ENCODE data around the gene ITPA. TPM values are rescaled to one million over a fixed set of nuclear protein-coding genes. Genes with fewer than 3 reads are reported as not detected.

ITPA gene
- total RNA-seq, 1 experiment from 2014 or later: 77.3 TPM

DNA sequence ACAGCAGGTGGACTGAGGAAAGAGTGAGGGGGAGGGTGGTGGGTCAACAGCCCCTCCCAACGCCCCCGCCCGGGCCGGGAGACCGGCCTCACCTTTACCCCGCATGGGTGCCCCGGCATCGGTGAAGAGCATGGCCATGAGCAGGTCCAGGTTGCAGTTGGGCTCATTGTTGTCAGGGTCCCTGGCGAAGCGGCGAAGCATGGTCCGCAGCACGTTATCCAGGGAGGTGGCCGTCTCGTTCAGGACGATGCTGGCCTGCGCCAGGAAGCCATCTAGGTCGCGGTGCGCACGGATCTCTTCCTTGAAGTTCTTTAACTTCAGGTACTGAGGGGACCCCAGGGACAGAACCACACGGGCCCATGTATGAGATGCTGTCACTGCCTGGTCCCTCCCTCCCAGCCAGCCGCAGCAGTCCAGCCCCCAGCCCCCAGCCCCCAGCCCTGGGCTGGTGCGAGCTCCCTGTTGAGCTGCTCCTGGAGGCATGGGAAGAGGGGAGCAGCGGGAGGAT, 24.7 kb downstream of the ITPA start:
- intact Hi-C loops (cut with micrococcal nuclease): no loop called here
- POLR2A ChIA-PET: no interaction called here

GRCh38 chr20:3235666-3236324, 26.5 kb downstream of the ITPA start:
- Histone ChIP-seq H3K27ac (ENCODE audit: low read depth, low read length) (peak overlapping the region; percentile 11; the same call in 1 of the 2 replicates), H3K9me2 (ENCODE audit: insufficient read depth) (no peaks in the 10 kb centered on the region), H3K36me3 (ENCODE audit: control insufficient read depth in 1 of 2, insufficient read depth in 2 of 2, low read length in 2 of 2) (peaks cover 0 to 6% of the 10 kb centered on the region in 2 experiments; a peak in 2 of 4 replicates), H3K79me2 (ENCODE audit: insufficient read depth, low read length) (no peaks in the 10 kb centered on the region), H3K27me3 (ENCODE audit: insufficient read depth, low read length) (no peaks in the 10 kb centered on the region), H3K9me3 (ENCODE audit: control insufficient read depth in 1 of 2, insufficient read depth in 1 of 2, low read depth in 1 of 2, low read length in 2 of 2) (no peaks in the 10 kb centered on the region), H3K9ac (ENCODE audit: low read length) (no peak overlapping the region), H3K4me3 (replicated peaks in 1 of 2; ENCODE audit: low read depth in 1 of 2, low read length in 2 of 2) (no peak overlapping the region), H2AFZ (ENCODE audit: low read depth, low read length, poor library complexity, severe bottlenecking) (no peak overlapping the region), H4K20me1 (ENCODE audit: insufficient read depth) (no peaks in the 10 kb centered on the region), H3K4me1 (ENCODE audit: control insufficient read depth in 1 of 2, insufficient read depth in 2 of 2, low read length in 2 of 2) (peaks cover 25 to 42% of the 10 kb centered on the region in 2 experiments), H3K4me2 (ENCODE audit: low read length) (peak overlapping the region; percentile 50)
- DNase-seq (ENCODE audit: low read depth, low spot score) (no peak), ATAC-seq (peak; percentile 42)
- TF ChIP-seq SP1 (IDR thresholded peaks at IDR 0.05; ENCODE audit: low read depth): no peak
- TF ChIP-seq POLR2AphosphoS5 (IDR thresholded peaks at IDR 0.05; ENCODE audit: low read depth, low read length): no peak
- TF ChIP-seq ZFX (IDR thresholded peaks at IDR 0.05): no peak
- peak; percentile 89 for TF ChIP-seq JUND (IDR thresholded peaks at IDR 0.05)
- TF ChIP-seq, protein P1, sequence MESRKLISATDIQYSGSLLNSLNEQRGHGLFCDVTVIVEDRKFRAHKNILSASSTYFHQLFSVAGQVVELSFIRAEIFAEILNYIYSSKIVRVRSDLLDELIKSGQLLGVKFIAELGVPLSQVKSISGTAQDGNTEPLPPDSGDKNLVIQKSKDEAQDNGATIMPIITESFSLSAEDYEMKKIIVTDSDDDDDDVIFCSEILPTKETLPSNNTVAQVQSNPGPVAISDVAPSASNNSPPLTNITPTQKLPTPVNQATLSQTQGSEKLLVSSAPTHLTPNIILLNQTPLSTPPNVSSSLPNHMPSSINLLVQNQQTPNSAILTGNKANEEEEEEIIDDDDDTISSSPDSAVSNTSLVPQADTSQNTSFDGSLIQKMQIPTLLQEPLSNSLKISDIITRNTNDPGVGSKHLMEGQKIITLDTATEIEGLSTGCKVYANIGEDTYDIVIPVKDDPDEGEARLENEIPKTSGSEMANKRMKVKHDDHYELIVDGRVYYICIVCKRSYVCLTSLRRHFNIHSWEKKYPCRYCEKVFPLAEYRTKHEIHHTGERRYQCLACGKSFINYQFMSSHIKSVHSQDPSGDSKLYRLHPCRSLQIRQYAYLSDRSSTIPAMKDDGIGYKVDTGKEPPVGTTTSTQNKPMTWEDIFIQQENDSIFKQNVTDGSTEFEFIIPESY (IDR thresholded peaks at IDR 0.05; ENCODE audit: extremely low read depth, insufficient replicate concordance, low read length): no peak
- peak; percentile 98 for TF ChIP-seq FOSL1 (IDR thresholded peaks at IDR 0.05; ENCODE audit: low read depth)
- no peak for TF ChIP-seq YY1 (IDR thresholded peaks at IDR 0.05; ENCODE audit: extremely low read depth, insufficient replicate concordance, low read depth, low read length)
- RAD21 ChIA-PET (ENCODE audit: low non-redundant PET in 1 of 2, low total read pairs in 2 of 2, uncharacterized antibody in 2 of 2, unreplicated experiment in 2 of 2): no interaction called here
- POLR2A ChIA-PET: no interaction called here
- CTCF ChIA-PET: no interaction called here
- BruUV-seq (replicated peaks): no TSS peak
- intact Hi-C loops (cut with micrococcal nuclease): no loop called here

More for the DNA sequence above, 24.7 kb downstream of the ITPA start:
- no peak for ATAC-seq
- Histone ChIP-seq H3K27ac (ENCODE audit: low read depth, low read length) (no peak overlapping the region), H3K27me3 (ENCODE audit: insufficient read depth, low read length) (no peaks in the 10 kb centered on the region), H4K20me1 (ENCODE audit: insufficient read depth) (no peaks in the 10 kb centered on the region), H3K9ac (ENCODE audit: low read length) (no peak overlapping the region), H2AFZ (ENCODE audit: low read depth, low read length, poor library complexity, severe bottlenecking) (no peak overlapping the region), H3K4me2 (ENCODE audit: low read length) (no peak overlapping the region), H3K4me3 (replicated peaks in 1 of 2; ENCODE audit: low read depth in 1 of 2, low read length in 2 of 2) (no peak overlapping the region), H3K9me3 (ENCODE audit: control insufficient read depth in 1 of 2, insufficient read depth in 1 of 2, low read depth in 1 of 2, low read length in 2 of 2) (no peaks in the 10 kb centered on the region), H3K4me1 (ENCODE audit: control insufficient read depth in 1 of 2, insufficient read depth in 2 of 2, low read length in 2 of 2) (peaks cover 23 to 31% of the 10 kb centered on the region in 2 experiments), H3K79me2 (ENCODE audit: insufficient read depth, low read length) (no peaks in the 10 kb centered on the region), H3K36me3 (ENCODE audit: control insufficient read depth in 1 of 2, insufficient read depth in 2 of 2, low read length in 2 of 2) (peaks cover 0 to 6% of the 10 kb centered on the region in 2 experiments; a peak in 2 of 4 replicates), H3K9me2 (ENCODE audit: insufficient read depth) (no peaks in the 10 kb centered on the region)
- ChIA-PET RAD21 (ENCODE audit: low non-redundant PET in 1 of 2, low total read pairs in 2 of 2, uncharacterized antibody in 2 of 2, unreplicated experiment in 2 of 2) (no interaction called here), CTCF (no interaction called here)
- no TSS peak for BruUV-seq (replicated peaks)
- no peak for DNase-seq (ENCODE audit: low read depth, low spot score)
- TF ChIP-seq CBX3 (IDR thresholded peaks at IDR 0.05; ENCODE audit: low read depth) (no peak), EZH2phosphoT487 (IDR thresholded peaks at IDR 0.05; ENCODE audit: borderline replicate concordance) (no peak), TCF7L2 (IDR thresholded peaks at IDR 0.05; ENCODE audit: borderline replicate concordance, extremely low read depth, insufficient read depth, insufficient read length) (no peak), SIN3A (IDR thresholded peaks at IDR 0.05; ENCODE audit: low read depth) (no peak), EZH2 (IDR thresholded peaks at IDR 0.05) (no peak), ZNF274 (IDR thresholded peaks at IDR 0.05; ENCODE audit: low read depth, low read length) (no peak), RAD21 (IDR thresholded peaks at IDR 0.05; ENCODE audit: low read depth) (no peak)
- TF ChIP-seq, protein P2, sequence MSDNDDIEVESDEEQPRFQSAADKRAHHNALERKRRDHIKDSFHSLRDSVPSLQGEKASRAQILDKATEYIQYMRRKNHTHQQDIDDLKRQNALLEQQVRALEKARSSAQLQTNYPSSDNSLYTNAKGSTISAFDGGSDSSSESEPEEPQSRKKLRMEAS (IDR thresholded peaks at IDR 0.05): no peak

All from HCT116 (cell line).